Panc1 (cell line): ENCODE results near the gene CSE1L. TPM values are rescaled to one million over a fixed set of nuclear protein-coding genes. Genes with fewer than 3 reads are reported as not detected.

ENCODE experiments used
- ATAC-seq: fragments of 200-7000 bp; cut with Tn5 transposase; 2 replicates; pipeline ENCODE4 v1.9.1; 2020; ENCODE audit warnings: mild to moderate bottlenecking, moderate library complexity
- BruUV-seq: library from RNA; stranded (reverse); fragments of 400-500 nt; replicated peaks from 2 replicates; lab custom pipeline; 2021; lab: Mats Ljungman, UMichigan
- CTCF ChIA-PET: fragments of 300-600 bp; sonication (Branson Sonifier 250); formaldehyde crosslinking; loops from one replicate; lab custom pipeline; 2022; ENCODE audit warnings: antibody characterized with exemption; lab: Charles Lee
- POLR2A ChIA-PET: fragments of 300-600 bp; sonication (Branson Sonifier 250); formaldehyde crosslinking; loops from one replicate; lab custom pipeline; 2022; ENCODE audit warnings: antibody characterized with exemption; lab: Charles Lee
- DNase-seq: peaks from one replicate; pipeline ENCODE4 v3.0.0-alpha.2; 2010; ENCODE audit warnings: low read depth, low spot score
- H3K27ac ChIP-seq: 2 replicates; pipeline ENCODE4 v1.5.1; 2011; ENCODE audit warnings: mild to moderate bottlenecking, low read length, inconsistent platforms
- H3K27me3 ChIP-seq: fragments of 200-500 bp; sonication (Bioruptor generic); 2 replicates; pipeline ENCODE4 v1.6.0; 2014; ENCODE audit warnings: low read length, inconsistent platforms; ENCODE audit not compliant: control insufficient read depth, insufficient read depth
- H3K36me3 ChIP-seq: fragments of 200-500 bp; sonication (Bioruptor generic); 2 replicates; pipeline ENCODE4 v1.5.1; 2014; ENCODE audit warnings: inconsistent platforms, mild to moderate bottlenecking, low read length, moderate library complexity; ENCODE audit not compliant: control insufficient read depth, insufficient read depth
- H3K4me1 ChIP-seq: 2 replicates; pipeline ENCODE4 v1.5.1; 2011; ENCODE audit warnings: inconsistent platforms, mild to moderate bottlenecking, low read length, moderate library complexity; ENCODE audit not compliant: control insufficient read depth, insufficient read depth
- H3K4me3 ChIP-seq, 2 experiments: 2 replicates each; pipeline ENCODE4 v1.5.1; 2011 to 2012; ENCODE audit warnings: low read depth in 2 of 2, low read length in 2 of 2, mild to moderate bottlenecking in 2 of 2, inconsistent platforms in 1 of 2, moderate library complexity in 1 of 2
- H3K9me3 ChIP-seq: fragments of 200-500 bp; sonication (Bioruptor generic); 2 replicates; pipeline ENCODE4 v1.5.1; 2014; ENCODE audit warnings: low read depth, mild to moderate bottlenecking, inconsistent platforms, low read length, moderate library complexity; ENCODE audit not compliant: control insufficient read depth, insufficient read depth
- CTCF ChIP-seq: fragments of 450-650 bp; IDR thresholded peaks from 2 replicates; pipeline ENCODE4 v1.5.1; 2017; ENCODE audit warnings: mild to moderate bottlenecking
- POLR2AphosphoS5 ChIP-seq: IDR thresholded peaks from 2 replicates; pipeline ENCODE4 v1.6.1; 2012; ENCODE audit warnings: mild to moderate bottlenecking, low read depth, low read length, moderate library complexity
- REST ChIP-seq, 2 experiments: IDR thresholded peaks; 2 replicates each; pipeline ENCODE4 v1.6.1; 2011 to 2012; ENCODE audit warnings: low read depth in 2 of 2, control low read depth in 1 of 2, low read length in 1 of 2, mild to moderate bottlenecking in 1 of 2, moderate library complexity in 1 of 2; ENCODE audit not compliant: insufficient read depth in 1 of 2
- SIN3A ChIP-seq: IDR thresholded peaks from 2 replicates; pipeline ENCODE4 v1.6.1; 2012; ENCODE audit warnings: low read depth, mild to moderate bottlenecking, low read length, moderate library complexity, borderline replicate concordance; ENCODE audit not compliant: insufficient read depth
- TCF7L2 ChIP-seq: IDR thresholded peaks from 2 replicates; pipeline ENCODE4 v1.6.1; 2011; ENCODE audit warnings: mild to moderate bottlenecking, low read depth, low read length, inconsistent platforms
- in situ Hi-C: cut with HindIII; loops from 2 replicates; pipeline ENCODE4 v1.10.0; 2016; ENCODE audit warnings: low sequenced_read_pairs, low pct_unique_long_range_greater_than_20kb
- intact Hi-C: fragments of 100-400 bp; cut with micrococcal nuclease; formaldehyde crosslinking; loops from one replicate; pipeline ENCODE4 v1.10.0; 2022; ENCODE audit not compliant: unreplicated experiment
- total RNA-seq: library from RNA; stranded (reverse); gene quantifications from one replicate; pipeline ENCODE4 v1.2.1, GENCODE V29; 2021; ENCODE audit not compliant: unreplicated experiment

Gene CSE1L
- total RNA-seq, 1 experiment from 2014 or later, result 133 TPM

- no peaks in the 10 kb centered on the region for H3K36me3 ChIP-seq
- intact Hi-C loops, result no loop called here
- ChIA-PET CTCF (no interaction called here), POLR2A (no interaction called here)
- peaks cover 3% of the 10 kb centered on the region; the same call in 1 of the 2 replicates for H3K4me1 ChIP-seq
- in situ Hi-C loops, result no loop called here
- TF ChIP-seq POLR2AphosphoS5 (no peak), SIN3A (no peak), REST (IDR thresholded peaks at IDR 0.05; ENCODE audit: insufficient read depth in 1 of 2, low read depth in 2 of 2, low read length in 1 of 2) (no peak), CTCF (no peak), TCF7L2 (no peak)
- ATAC-seq, result no peak
- no peak overlapping the region for H3K27ac ChIP-seq
- H3K4me3 ChIP-seq, result no peak overlapping the region
- no peak for DNase-seq
- no peaks in the 10 kb centered on the region for H3K27me3 ChIP-seq
- H3K9me3 ChIP-seq, result no peaks in the 10 kb centered on the region
- TSS peak; percentile 80 for BruUV-seq
These were observed 3.1 kb upstream of the CSE1L start for GRCh38 chr20:49043000-49043399.

DNA sequence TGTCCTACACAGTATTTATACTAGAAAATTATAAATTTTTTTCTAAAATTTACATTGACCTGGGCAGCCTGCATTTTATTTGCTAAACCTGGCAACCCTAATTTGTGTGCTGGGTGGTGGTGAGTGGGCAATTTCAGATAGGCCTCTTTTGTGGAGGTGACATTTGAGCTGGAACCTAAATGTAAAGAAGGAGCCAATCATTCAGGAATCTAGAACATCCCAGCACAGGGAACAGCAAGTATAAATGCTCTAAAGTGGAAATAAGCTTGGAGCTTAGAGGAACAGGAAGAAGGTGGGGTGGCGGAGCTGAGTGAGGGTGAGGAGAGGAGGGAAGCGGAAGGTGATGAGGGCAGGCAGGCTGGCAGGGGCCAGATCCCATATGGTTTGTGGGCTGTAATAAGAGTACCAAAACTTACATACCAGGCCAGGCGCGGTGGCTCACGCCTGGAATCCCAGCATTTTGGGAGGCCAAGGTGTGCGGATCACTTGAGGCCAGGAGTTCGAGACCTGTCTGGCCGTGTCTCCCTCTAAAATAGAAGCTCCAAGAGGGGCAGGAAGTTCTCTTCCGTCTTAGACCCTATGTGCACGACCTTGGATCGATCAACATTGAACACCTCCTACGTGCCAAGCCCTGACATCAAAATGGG is 549 bp upstream of the CSE1L start:
- peak overlapping the region; percentile 71 to 99 for H3K4me3 ChIP-seq
- peak overlapping the region; percentile 93 for H3K27ac ChIP-seq
- H3K36me3 ChIP-seq, result no peaks in the 10 kb centered on the region
- ChIA-PET POLR2A (no interaction called here), CTCF (no interaction called here)
- BruUV-seq, result TSS peak; percentile 94
- no peak for TF ChIP-seq REST (IDR thresholded peaks at IDR 0.05; ENCODE audit: insufficient read depth in 1 of 2, low read depth in 2 of 2, low read length in 1 of 2)
- TF ChIP-seq TCF7L2, result no peak
- TF ChIP-seq SIN3A, result 0 out of 2 replicates have a peak, but pooled peaks have one; percentile 8
- no peak for TF ChIP-seq CTCF
- no peak for TF ChIP-seq POLR2AphosphoS5
- H3K4me1 ChIP-seq, result peaks cover 9% of the 10 kb centered on the region
- no peaks in the 10 kb centered on the region for H3K9me3 ChIP-seq
- DNase-seq (no peak), ATAC-seq (peak; percentile 16)
- H3K27me3 ChIP-seq, result no peaks in the 10 kb centered on the region
- intact Hi-C loops, result no loop called here
- in situ Hi-C loops, result no loop called here
